HepG2 (cell line): ENCODE data around the gene GDAP1L1. TPM values are rescaled to one million over a fixed set of nuclear protein-coding genes. Genes with fewer than 3 reads are reported as not detected.

Experiments used
- AGO1 ChIP-seq: fragments of 200-400 bp; formaldehyde crosslinking; IDR thresholded peaks from 2 replicates; pipeline ENCODE4 v1.6.1; 2017; ENCODE audit warnings: mild to moderate bottlenecking, low read depth, low read length, moderate library complexity; ENCODE audit not compliant: poor library complexity, severe bottlenecking
- ARNT ChIP-seq: fragments of 450-650 bp; IDR thresholded peaks from 2 replicates; pipeline ENCODE4 v1.6.1; 2017
- ATM ChIP-seq: fragments of 450-650 bp; IDR thresholded peaks from 2 replicates; pipeline ENCODE4 v1.7.1; 2017; ENCODE audit warnings: mild to moderate bottlenecking, borderline replicate concordance
- CERS6 ChIP-seq: sonication (generic); formaldehyde crosslinking; IDR thresholded peaks from 2 replicates; pipeline ENCODE4 v1.5.0; 2020; ENCODE audit warnings: missing genetic modification reagents
- CHCHD3 ChIP-seq: sonication (generic); formaldehyde crosslinking; IDR thresholded peaks from 2 replicates; pipeline ENCODE4 v1.8.0; 2022; ENCODE audit warnings: mild to moderate bottlenecking, missing genetic modification reagents, moderate library complexity
- FLYWCH1 ChIP-seq: sonication (generic); formaldehyde crosslinking; IDR thresholded peaks from 2 replicates; pipeline ENCODE4 v1.8.1; 2023; ENCODE audit warnings: mild to moderate bottlenecking, missing genetic modification reagents
- KLF15 ChIP-seq: sonication (generic); formaldehyde crosslinking; IDR thresholded peaks from 2 replicates; pipeline ENCODE4 v1.8.1; 2023; ENCODE audit warnings: borderline replicate concordance, mild to moderate bottlenecking, inconsistent platforms, missing genetic modification reagents, mixed read lengths
- PPARG ChIP-seq: conservative IDR thresholded peaks from 2 replicates; pipeline ENCODE4 v1.6.1; 2016; ENCODE audit warnings: missing biosample characterization, missing genetic modification reagents
- RAD51 ChIP-seq: fragments of 450-650 bp; IDR thresholded peaks from 2 replicates; pipeline ENCODE4 v1.6.1; 2016; ENCODE audit warnings: borderline replicate concordance
- SMARCC2 ChIP-seq: fragments of 450-650 bp; IDR thresholded peaks from 2 replicates; pipeline ENCODE4 v1.6.1; 2017; ENCODE audit warnings: antibody characterized with exemption, mild to moderate bottlenecking
- SP1 ChIP-seq, 2 experiments: fragments of 450-650 bp in 1 of 2; sonication (generic) in 1 of 2; formaldehyde crosslinking in 1 of 2; IDR thresholded peaks; 2 replicates each; pipeline versions ENCODE4 v1.4.0 to v1.6.1; 2016 to 2020; ENCODE audit warnings: missing genetic modification reagents in 1 of 2
- TEF ChIP-seq: sonication (generic); formaldehyde crosslinking; IDR thresholded peaks from 2 replicates; pipeline ENCODE4 v1.5.0; 2020; ENCODE audit warnings: missing genetic modification reagents
- ZNF10 ChIP-seq: sonication (generic); formaldehyde crosslinking; IDR thresholded peaks from 2 replicates; pipeline ENCODE4 v1.4.0; 2020; ENCODE audit warnings: mild to moderate bottlenecking, low read depth, missing genetic modification reagents, borderline replicate concordance
- ZNF296 ChIP-seq: sonication (generic); formaldehyde crosslinking; conservative IDR thresholded peaks from 2 replicates; pipeline ENCODE4 v1.5.0; 2020; ENCODE audit warnings: mild to moderate bottlenecking, missing genetic modification reagents
- ZNF546 ChIP-seq: sonication (generic); formaldehyde crosslinking; conservative IDR thresholded peaks from 2 replicates; pipeline ENCODE4 v1.8.1; 2023; ENCODE audit warnings: mild to moderate bottlenecking, missing genetic modification reagents
- ZNF7 ChIP-seq: IDR thresholded peaks from 2 replicates; pipeline ENCODE4 v1.6.1; 2016; ENCODE audit warnings: missing biosample characterization, missing genetic modification reagents
- polyA plus RNA-seq, 8 experiments: library from polyadenylated mRNA; depleted of rRNA in 3 of 8; stranded (reverse) in 7 of 8; unstranded in 1 of 8; fragments of >200 nt; fragmentation: Illumina TruSeq in 4 of 8; extraction: Trizol in 4 of 8; gene quantifications; 2 replicates each; pipeline versions ENCODE4 v1.2.1 to v1.2.3, GENCODE V29; 2011 to 2016; ENCODE audit warnings: low read depth in 4 of 8, missing spikeins in 1 of 8, mixed read lengths in 1 of 8; ENCODE audit not compliant: insufficient read depth in 1 of 8
- total RNA-seq, 5 experiments: library from RNA; depleted of rRNA; stranded (reverse); fragments of >200 nt; fragmentation: Illumina TruSeq; extraction: Trizol; gene quantifications; 2 replicates each; pipeline ENCODE4 v1.2.3, GENCODE V29; 2016; ENCODE audit warnings: low read depth in 1 of 5
- TF ChIP-seq, protein P1 (sequence below): sonication (generic); formaldehyde crosslinking; IDR thresholded peaks from 2 replicates; pipeline ENCODE4 v1.4.0; 2020; ENCODE audit warnings: missing genetic modification reagents
- TF ChIP-seq, protein P2 (sequence below): sonication (generic); IDR thresholded peaks from 2 replicates; pipeline ENCODE4 v1.6.1; 2016; ENCODE audit warnings: low read depth, borderline replicate concordance
- TF ChIP-seq, protein P3 (sequence below): sonication (generic); formaldehyde crosslinking; IDR thresholded peaks from 2 replicates; pipeline ENCODE4 v1.4.0; 2020; ENCODE audit warnings: missing genetic modification reagents
- TF ChIP-seq, protein P4 (sequence below): IDR thresholded peaks from 2 replicates; pipeline ENCODE4 v1.6.1; 2012; ENCODE audit warnings: inconsistent platforms
- TF ChIP-seq, protein P5 (sequence below): sonication (generic); formaldehyde crosslinking; IDR thresholded peaks from 2 replicates; pipeline ENCODE4 v1.4.0; 2020; ENCODE audit warnings: missing genetic modification reagents

GDAP1L1 gene
- total and polyA plus RNA-seq, 2 of the 13 experiments (the other 11 are each of a cell fraction or from before 2014, with no cell fraction given): 0.04 TPM; not detected in 1

DNA sequence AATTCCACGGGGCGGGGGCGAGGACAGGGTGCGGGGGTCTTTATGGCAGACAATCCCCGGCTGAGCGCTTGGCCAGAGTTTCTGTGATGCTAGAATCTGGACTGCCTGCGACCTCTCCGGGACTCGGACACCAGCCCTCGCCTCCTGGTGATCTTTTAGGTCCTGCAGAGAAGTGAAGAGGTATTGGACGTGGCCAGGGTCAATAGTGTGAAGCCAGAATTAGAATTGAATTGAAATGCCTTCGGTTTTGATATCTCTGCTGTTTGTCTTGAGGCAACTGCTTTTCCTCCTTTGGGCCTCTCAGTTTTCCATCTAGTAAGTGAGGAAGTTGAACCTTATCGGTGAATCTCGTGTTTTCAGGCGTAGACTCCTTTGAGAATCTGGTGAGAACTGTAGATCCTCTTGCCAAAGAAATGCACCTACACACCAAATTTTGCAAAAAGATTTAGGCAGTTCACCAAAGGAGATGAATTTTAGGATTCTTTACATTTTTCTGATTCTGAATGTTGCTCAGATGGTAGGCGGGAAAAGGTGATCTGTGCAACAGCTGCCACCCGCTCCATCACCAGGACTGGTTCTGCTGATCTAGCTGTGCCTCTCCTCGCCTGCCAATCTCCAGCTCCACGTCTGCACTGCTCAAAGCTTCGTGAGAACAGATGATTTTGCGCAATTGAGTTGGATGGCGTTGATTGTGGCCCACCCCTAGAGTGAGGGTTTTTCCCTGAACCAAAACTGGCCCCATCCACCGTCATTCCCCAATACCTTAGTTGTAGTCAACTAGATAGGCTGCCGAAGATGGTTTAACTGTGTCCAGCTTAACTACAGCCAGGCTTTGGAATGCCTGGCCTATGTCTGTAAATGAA lies 35.7 kb upstream of the GDAP1L1 start (continued):
- TF ChIP-seq ZNF546: no peak
- TF ChIP-seq ARNT: no peak
- no peak for TF ChIP-seq KLF15 (CRISPR knock-in tag)
- no peak for TF ChIP-seq ATM
- TF ChIP-seq, protein P1, sequence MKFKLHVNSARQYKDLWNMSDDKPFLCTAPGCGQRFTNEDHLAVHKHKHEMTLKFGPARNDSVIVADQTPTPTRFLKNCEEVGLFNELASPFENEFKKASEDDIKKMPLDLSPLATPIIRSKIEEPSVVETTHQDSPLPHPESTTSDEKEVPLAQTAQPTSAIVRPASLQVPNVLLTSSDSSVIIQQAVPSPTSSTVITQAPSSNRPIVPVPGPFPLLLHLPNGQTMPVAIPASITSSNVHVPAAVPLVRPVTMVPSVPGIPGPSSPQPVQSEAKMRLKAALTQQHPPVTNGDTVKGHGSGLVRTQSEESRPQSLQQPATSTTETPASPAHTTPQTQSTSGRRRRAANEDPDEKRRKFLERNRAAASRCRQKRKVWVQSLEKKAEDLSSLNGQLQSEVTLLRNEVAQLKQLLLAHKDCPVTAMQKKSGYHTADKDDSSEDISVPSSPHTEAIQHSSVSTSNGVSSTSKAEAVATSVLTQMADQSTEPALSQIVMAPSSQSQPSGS (CRISPR knock-in tag): no peak
- TF ChIP-seq, protein P2, sequence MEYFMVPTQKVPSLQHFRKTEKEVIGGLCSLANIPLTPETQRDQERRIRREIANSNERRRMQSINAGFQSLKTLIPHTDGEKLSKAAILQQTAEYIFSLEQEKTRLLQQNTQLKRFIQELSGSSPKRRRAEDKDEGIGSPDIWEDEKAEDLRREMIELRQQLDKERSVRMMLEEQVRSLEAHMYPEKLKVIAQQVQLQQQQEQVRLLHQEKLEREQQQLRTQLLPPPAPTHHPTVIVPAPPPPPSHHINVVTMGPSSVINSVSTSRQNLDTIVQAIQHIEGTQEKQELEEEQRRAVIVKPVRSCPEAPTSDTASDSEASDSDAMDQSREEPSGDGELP: peak; percentile 27; the same call in 1 of the 2 replicates
- TF ChIP-seq FLYWCH1 (CRISPR knock-in tag): no peak
- TF ChIP-seq, protein P3, sequence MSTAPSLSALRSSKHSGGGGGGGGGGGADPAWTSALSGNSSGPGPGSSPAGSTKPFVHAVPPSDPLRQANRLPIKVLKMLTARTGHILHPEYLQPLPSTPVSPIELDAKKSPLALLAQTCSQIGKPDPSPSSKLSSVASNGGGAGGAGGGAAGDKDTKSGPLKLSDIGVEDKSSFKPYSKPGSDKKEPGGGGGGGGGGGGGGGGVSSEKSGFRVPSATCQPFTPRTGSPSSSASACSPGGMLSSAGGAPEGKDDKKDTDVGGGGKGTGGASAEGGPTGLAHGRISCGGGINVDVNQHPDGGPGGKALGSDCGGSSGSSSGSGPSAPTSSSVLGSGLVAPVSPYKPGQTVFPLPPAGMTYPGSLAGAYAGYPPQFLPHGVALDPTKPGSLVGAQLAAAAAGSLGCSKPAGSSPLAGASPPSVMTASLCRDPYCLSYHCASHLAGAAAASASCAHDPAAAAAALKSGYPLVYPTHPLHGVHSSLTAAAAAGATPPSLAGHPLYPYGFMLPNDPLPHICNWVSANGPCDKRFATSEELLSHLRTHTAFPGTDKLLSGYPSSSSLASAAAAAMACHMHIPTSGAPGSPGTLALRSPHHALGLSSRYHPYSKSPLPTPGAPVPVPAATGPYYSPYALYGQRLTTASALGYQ (CRISPR knock-in tag): no peak
- TF ChIP-seq SP1 (IDR thresholded peaks at IDR 0.05): no peak
- no peak for TF ChIP-seq SP1 (CRISPR knock-in tag; IDR thresholded peaks at IDR 0.05)
- no peak for TF ChIP-seq AGO1
- TF ChIP-seq ZNF296 (CRISPR knock-in tag): 0 out of 2 replicates have a peak, but pooled peaks have one; percentile 87
- TF ChIP-seq SMARCC2: no peak
- TF ChIP-seq, protein P4, sequence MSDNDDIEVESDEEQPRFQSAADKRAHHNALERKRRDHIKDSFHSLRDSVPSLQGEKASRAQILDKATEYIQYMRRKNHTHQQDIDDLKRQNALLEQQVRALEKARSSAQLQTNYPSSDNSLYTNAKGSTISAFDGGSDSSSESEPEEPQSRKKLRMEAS: 0 out of 2 replicates have a peak, but pooled peaks have one; percentile 19
- no peak for TF ChIP-seq RAD51
- TF ChIP-seq CHCHD3 (CRISPR knock-in tag): no peak
- TF ChIP-seq TEF (CRISPR knock-in tag): no peak
- no peak for TF ChIP-seq PPARG (CRISPR knock-in tag)
- TF ChIP-seq ZNF10 (CRISPR knock-in tag): no peak
- TF ChIP-seq, protein P5, sequence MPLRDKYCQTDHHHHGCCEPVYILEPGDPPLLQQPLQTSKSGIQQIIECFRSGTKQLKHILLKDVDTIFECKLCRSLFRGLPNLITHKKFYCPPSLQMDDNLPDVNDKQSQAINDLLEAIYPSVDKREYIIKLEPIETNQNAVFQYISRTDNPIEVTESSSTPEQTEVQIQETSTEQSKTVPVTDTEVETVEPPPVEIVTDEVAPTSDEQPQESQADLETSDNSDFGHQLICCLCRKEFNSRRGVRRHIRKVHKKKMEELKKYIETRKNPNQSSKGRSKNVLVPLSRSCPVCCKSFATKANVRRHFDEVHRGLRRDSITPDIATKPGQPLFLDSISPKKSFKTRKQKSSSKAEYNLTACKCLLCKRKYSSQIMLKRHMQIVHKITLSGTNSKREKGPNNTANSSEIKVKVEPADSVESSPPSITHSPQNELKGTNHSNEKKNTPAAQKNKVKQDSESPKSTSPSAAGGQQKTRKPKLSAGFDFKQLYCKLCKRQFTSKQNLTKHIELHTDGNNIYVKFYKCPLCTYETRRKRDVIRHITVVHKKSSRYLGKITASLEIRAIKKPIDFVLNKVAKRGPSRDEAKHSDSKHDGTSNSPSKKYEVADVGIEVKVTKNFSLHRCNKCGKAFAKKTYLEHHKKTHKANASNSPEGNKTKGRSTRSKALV (CRISPR knock-in tag): no peak; the same call in 1 of the 2 replicates
- TF ChIP-seq ZNF7 (CRISPR knock-in tag): no peak
- TF ChIP-seq CERS6 (CRISPR knock-in tag): no peak
